ENCODE measurements around the gene IGSF3.
"Not testable (repeated sequence)": the region's sequence is repeated elsewhere in the genome, so short reads cannot be mapped to it uniquely, and the experiment has no call there.

Gene IGSF3

DNA sequence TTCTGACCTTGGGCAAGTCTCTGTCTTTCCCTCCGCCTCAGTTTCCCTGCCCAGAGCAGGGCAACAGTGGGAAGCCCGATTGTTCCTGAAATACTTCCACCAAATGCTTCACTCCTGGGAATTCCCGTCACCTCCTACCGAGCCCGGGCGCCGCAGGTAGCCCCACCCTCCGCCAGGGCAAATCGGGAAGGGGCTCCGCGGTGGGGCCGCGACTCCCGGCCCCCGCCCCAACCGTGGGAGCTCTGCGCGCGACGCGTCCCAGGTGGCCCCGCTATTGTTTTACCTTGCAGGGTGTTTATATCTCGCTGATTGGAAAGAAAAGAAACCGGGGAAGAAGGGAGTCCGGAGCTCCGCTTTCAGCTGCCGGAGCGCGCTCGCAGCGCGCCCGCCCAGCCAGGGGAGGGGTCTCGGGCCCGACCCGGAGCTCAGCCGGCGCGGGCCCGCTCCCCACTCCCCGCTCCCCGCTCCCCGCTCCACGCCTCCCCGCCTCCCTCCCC lies 407 bp downstream of the IGSF3 start:
- TF ChIP-seq CTCF (IDR thresholded peaks at IDR 0.05; ENCODE audit: low read depth, low read length): no peak
- DNase-seq (ENCODE audit: low read depth in 2 of 2): no peak
- peak overlapping the region; percentile 43 to 51 for H3K4me3 ChIP-seq (replicated peaks in 1 of 2; ENCODE audit: low read depth in 2 of 2, low read length in 2 of 2)

DNA sequence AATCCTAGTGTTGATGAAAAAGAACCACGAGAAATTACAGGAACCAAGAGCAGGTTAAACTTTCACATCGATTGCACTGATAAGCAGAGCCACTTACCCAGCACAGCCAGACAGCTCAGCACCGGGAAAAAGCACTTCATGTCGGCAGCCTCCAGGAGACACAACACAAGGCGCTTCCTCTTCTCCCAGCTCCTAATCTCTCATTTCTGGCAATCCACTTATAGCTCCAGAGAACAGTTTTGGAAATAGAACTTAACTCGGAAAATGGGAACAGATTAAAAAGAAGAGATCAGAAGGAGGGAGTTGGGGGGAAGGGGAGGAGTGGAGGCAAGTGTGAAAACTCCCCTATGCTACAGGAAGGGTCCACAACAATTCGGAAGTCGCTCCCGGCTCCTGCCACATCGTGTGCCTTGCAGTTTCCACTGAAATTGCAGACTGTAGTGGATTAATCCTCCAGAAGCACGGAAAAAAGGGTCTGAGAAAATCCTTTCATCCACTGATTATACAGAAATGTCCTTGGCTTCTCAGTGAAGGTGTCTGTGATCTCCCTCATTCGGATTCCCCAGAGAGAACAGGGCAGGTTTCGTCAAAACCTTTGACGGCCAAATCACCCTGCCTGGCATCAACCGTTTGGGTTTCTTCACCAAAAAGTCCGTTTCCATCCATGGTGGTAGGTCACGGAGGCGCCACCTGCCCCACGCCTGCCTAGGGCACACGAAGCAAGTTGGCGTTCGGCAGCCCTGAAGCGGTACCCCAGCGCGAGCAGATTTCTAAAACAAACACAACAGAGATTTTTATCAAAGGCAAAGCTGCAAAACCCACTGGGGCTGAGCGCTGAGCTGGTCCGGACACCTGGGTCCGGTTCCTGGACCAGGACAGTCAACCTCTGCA lies 1.1 kb downstream of the IGSF3 start:
- no peak for TF ChIP-seq CTCF (IDR thresholded peaks at IDR 0.05; ENCODE audit: low read depth, low read length)
- peak overlapping the region; percentile 43 to 51 for H3K4me3 ChIP-seq (replicated peaks in 1 of 2; ENCODE audit: low read depth in 2 of 2, low read length in 2 of 2)
- no peak for DNase-seq (ENCODE audit: low read depth in 2 of 2)

GRCh38 chr1:116664978-116665371 lies 2.6 kb downstream of the IGSF3 start:
- no peak for TF ChIP-seq CTCF (IDR thresholded peaks at IDR 0.05; ENCODE audit: low read depth, low read length)
- H3K4me3 ChIP-seq (replicated peaks in 1 of 2; ENCODE audit: low read depth in 2 of 2, low read length in 2 of 2): no peak overlapping the region
- DNase-seq (ENCODE audit: low read depth in 2 of 2): no peak

- no peak overlapping the region for H3K4me3 ChIP-seq (replicated peaks in 1 of 2; ENCODE audit: low read depth in 2 of 2, low read length in 2 of 2)
- DNase-seq (ENCODE audit: low read depth in 2 of 2): no peak
- no peak for TF ChIP-seq CTCF (IDR thresholded peaks at IDR 0.05; ENCODE audit: low read depth, low read length)
These were observed 3.1 kb downstream of the IGSF3 start for GRCh38 chr1:116664366-116664977.

- TF ChIP-seq CTCF (IDR thresholded peaks at IDR 0.05; ENCODE audit: low read depth, low read length): no peak
- no peak for DNase-seq (ENCODE audit: low read depth in 2 of 2)
- H3K4me3 ChIP-seq (replicated peaks in 1 of 2; ENCODE audit: low read depth in 2 of 2, low read length in 2 of 2): no peak overlapping the region
These were observed 3.7 kb downstream of the IGSF3 start for GRCh38 chr1:116663821-116664220.

GRCh38 chr1:116661633-116662032 lies 5.9 kb downstream of the IGSF3 start:
- TF ChIP-seq CTCF (IDR thresholded peaks at IDR 0.05; ENCODE audit: low read depth, low read length): no peak
- DNase-seq (ENCODE audit: low read depth in 2 of 2): no peak
- H3K4me3 ChIP-seq (replicated peaks in 1 of 2; ENCODE audit: low read depth in 2 of 2, low read length in 2 of 2): no peak overlapping the region

GRCh38 chr1:116658645-116659044 lies 8.9 kb downstream of the IGSF3 start:
- H3K4me3 ChIP-seq (replicated peaks in 1 of 2; ENCODE audit: low read depth in 2 of 2, low read length in 2 of 2); DNase-seq (ENCODE audit: low read depth in 2 of 2): not testable (repeated sequence)

DNA sequence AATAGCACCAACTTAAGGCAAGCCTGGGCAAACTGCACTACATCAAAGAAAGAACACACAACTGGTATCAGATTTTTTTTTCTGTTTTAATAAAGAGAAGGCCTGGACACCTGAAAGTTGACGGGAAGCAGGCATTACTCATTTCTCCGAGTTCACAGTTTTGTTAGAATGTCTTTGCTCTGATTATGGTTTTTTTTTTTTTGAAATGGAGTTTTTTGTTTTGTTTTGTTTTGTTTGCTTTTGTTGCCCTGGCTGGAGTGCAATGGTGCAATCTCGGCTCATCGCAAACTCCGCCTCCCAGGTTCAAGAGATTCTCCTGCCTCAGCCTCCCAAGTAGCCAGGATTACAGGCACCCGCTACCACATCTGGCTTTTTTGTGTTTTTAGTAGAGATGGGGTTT lies 9.7 kb downstream of the IGSF3 start:
- not testable (repeated sequence) for DNase-seq (ENCODE audit: low read depth in 2 of 2); H3K4me3 ChIP-seq (replicated peaks in 1 of 2; ENCODE audit: low read depth in 2 of 2, low read length in 2 of 2)
